LNCaP clone FGC (cell line): ENCODE data around the gene PDZRN3.

ENCODE experiments used
- DNase-seq: peaks from one replicate; pipeline ENCODE4 v3.0.0-alpha.2; 2011; ENCODE audit warnings: low read depth
- H3K4me3 ChIP-seq: 2 replicates; pipeline ENCODE4 v1.5.1; 2011; ENCODE audit warnings: mild to moderate bottlenecking, low read depth, low read length, control low read depth
- TF ChIP-seq, protein P1 (sequence below): IDR thresholded peaks from 2 replicates; pipeline ENCODE4 v1.5.1; 2012; ENCODE audit warnings: mild to moderate bottlenecking; ENCODE audit not compliant: control insufficient read depth, insufficient read depth; ENCODE audit errors: extremely low read depth

PDZRN3 gene

GRCh38 chr3:73413619-73414018 is 211.1 kb downstream of the PDZRN3 start:
- no peak overlapping the region for H3K4me3 ChIP-seq
- TF ChIP-seq, protein P1, sequence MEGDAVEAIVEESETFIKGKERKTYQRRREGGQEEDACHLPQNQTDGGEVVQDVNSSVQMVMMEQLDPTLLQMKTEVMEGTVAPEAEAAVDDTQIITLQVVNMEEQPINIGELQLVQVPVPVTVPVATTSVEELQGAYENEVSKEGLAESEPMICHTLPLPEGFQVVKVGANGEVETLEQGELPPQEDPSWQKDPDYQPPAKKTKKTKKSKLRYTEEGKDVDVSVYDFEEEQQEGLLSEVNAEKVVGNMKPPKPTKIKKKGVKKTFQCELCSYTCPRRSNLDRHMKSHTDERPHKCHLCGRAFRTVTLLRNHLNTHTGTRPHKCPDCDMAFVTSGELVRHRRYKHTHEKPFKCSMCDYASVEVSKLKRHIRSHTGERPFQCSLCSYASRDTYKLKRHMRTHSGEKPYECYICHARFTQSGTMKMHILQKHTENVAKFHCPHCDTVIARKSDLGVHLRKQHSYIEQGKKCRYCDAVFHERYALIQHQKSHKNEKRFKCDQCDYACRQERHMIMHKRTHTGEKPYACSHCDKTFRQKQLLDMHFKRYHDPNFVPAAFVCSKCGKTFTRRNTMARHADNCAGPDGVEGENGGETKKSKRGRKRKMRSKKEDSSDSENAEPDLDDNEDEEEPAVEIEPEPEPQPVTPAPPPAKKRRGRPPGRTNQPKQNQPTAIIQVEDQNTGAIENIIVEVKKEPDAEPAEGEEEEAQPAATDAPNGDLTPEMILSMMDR, result no peak
- DNase-seq, result no peak

DNA sequence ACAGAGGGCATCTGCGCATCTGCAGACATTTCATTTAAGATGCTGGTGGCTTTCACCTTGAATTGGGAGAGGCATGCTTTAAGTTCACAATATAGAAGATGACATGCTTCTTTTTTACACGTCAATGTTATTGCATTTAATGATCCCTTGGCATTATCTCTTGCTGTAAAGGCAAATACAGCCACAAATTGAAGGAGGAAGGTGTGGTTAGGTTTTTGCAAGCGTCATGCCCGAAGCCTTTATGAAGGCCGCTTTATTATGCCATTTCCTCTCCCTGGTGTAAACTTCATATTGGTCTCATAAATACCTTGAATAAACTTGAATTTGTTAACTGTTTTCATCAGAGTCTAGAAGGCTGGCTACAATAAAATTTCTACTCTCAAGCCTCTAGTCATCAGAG is 212.7 kb downstream of the PDZRN3 start:
- H3K4me3 ChIP-seq, result no peak overlapping the region
- TF ChIP-seq, protein P1, result no peak
- no peak for DNase-seq

DNA sequence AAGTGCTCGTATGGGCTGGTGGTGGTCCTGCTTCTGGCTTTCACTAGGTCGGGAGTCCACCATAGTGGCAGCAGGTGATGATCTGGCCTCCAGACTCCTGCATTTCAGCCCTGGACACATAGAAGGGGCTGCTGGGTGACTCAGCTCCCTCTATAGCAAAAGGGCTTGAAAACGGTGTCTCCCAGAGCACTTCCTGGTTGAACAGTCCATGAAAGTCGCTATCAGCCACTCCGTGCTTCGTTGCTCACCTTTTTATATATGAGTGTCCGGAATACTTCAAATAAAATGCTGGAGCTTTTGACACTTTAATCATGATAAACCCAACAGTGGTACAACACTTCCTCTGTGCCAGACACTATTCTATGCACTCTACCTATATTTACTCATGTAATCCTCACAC is 213.2 kb downstream of the PDZRN3 start:
- no peak for DNase-seq
- no peak overlapping the region for H3K4me3 ChIP-seq
- TF ChIP-seq, protein P1, result no peak

GRCh38 chr3:73409138-73409763 is 215.5 kb downstream of the PDZRN3 start:
- no peak for DNase-seq
- H3K4me3 ChIP-seq, result no peak overlapping the region
- TF ChIP-seq, protein P1, result no peak

DNA sequence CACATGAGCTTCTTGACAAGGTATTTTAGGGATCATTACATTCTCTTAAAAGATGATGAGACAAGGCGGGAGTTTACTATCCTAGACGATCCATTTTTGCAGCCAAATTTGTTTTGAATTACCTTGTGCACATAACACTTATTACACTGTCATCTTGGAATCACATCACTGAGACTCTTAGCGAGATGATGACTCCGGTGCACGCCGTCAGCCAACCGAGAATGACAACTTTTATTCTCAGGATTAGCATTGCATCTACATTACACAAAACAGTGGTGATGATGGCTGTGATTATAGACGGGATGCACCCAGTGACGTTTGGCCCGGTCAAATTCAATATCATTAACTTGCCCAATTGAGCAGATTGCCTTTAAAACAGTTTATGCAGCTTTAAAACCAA is 216.1 kb downstream of the PDZRN3 start:
- DNase-seq, result no peak
- H3K4me3 ChIP-seq, result no peak overlapping the region
- TF ChIP-seq, protein P1, result no peak

- H3K4me3 ChIP-seq, result no peak overlapping the region
- TF ChIP-seq, protein P1, result no peak
- no peak for DNase-seq
Measured at GRCh38 chr3:73407577-73407976, 217.2 kb downstream of the PDZRN3 start.

DNA sequence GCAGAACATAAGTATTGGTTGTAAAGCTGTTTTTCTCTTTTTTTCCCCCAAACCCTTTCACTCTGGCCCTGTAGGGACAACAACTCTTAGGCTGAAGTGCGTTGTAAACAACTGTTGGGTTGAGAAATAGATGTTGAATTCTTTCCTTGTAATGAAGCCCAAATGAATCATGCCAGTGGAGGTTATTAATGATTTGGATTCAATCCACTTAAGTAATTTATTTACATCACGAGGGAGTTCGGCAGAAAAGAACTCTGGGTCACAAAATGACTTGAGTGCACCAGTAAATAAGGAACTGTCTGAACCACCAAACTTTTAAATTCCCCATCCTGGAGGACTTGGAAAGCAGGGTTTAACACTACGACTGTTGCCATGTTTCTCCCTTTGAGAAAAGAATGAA is 218.9 kb downstream of the PDZRN3 start:
- TF ChIP-seq, protein P1, result no peak
- no peak overlapping the region for H3K4me3 ChIP-seq
- no peak for DNase-seq
